COLO668 (cell line): ENCODE results near the gene TMEM52.

Experiments used
- DNase-seq: peaks from one replicate; lab custom pipeline; 2025; ENCODE audit not compliant: unreplicated experiment; lab: John Stamatoyannopoulos, UW

Gene TMEM52

DNA sequence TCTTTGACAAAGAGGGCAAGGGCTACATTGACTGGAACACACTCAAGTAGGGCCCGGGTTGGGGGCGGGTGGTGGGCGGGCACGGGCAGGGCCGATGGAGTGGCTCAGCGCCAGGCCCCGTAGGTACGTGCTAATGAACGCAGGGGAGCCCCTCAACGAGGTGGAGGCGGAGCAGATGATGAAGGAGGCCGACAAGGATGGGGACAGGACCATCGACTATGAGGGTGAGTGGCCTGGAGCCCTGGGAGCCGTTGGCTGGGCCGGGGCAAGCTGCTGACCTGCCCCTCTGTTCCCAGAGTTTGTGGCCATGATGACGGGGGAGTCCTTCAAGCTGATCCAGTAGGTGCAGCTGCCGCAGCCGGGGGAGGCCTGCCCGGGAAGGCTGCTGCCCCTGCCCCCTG is 2.2 kb downstream of the TMEM52 start:
- no peak for DNase-seq

DNA sequence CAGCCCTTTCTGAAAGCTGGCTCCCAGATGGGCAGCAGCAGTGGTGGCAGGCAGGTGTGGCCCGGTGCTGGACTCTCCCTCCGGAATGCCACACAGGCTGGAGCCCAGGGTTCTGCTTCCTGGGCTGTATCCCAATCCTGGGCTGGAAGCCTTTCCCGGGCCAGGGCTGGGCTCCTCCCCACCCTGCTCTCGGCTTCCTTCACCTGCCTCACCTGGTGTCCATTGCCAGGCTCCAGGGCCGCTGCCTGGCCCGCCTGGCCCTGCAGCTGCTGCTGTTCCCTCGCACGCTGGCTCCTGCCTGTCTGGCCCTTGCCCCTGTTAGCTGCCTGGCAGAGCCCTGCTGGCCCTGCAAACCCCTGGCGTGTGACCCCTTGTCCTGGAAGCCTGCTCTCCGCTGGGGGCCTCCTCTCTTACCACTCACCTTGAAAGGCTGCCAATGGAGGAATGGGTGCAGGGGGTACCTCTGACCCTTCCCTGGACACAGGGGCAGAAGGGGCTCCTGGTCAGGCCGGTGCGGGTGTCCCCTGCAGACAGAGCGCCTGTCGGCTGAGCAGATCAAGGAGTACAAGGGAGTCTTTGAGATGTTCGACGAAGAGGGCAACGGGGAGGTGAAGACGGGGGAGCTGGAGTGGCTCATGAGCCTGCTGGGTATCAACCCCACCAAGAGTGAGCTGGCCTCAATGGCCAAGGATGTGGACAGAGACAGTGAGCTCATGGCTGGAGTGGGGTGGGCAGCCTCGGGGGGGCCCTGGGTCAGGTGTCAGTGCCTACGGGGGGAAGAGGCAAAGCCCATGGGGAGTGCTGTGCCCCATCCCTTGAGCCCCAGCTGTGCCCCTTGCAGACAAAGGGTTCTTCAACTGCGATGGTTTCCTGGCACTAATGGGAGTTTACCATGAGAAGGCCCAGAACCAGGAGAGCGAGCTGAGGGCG is 2.9 kb downstream of the TMEM52 start:
- DNase-seq, result peak; percentile 78

- no peak for DNase-seq
Observed at GRCh38 chr1:1914971-1915692, 3.9 kb downstream of the TMEM52 start, which contains the start of gene CALML6. Gene CALML6 (plus strand): TSS chr1:1915260. CDS start chr1:1915281, 21 bp downstream.

DNA sequence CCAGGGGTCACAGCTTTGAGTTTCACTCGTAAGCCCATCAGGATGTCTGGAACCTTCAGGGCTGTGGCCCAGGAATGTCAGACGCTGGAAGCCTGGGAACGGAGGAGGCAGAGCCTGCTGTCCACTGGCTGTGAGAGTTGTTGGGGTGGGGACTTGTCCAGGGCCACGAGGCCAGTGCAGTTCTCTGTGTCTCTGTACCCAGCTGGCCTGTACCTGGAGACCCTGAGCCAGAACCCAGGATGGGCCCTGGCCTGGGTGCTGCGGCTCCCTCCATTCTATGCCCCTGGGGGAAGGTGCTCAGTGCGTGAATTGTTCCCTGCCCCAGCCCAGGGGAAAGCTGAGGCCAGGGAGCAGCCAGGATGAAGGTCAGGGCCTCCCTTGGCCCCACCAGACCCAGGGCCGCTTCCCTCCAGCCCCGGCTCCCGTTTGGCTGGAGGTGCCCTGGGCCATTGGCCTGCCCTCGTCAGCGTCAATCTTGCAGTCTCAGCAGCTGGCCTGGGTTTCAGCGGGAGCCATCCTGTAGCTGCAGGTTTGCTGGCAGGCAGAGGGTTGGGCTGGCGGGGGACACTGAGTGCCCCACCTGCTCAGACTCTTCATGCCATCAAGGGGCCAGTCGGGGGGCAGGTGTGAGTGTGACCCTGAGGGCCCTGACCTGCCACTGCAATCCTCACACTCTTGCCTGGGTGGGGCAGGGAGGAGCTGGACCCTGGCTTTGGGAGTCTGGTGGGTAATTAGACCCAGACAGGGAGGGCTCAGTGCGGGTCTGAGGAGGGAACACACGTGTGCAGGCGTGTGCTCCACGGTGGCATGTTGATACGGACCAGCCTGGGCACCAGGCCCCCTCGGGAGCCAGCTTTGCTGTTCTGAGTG is 4.7 kb downstream of the TMEM52 start:
- DNase-seq, result no peak

DNA sequence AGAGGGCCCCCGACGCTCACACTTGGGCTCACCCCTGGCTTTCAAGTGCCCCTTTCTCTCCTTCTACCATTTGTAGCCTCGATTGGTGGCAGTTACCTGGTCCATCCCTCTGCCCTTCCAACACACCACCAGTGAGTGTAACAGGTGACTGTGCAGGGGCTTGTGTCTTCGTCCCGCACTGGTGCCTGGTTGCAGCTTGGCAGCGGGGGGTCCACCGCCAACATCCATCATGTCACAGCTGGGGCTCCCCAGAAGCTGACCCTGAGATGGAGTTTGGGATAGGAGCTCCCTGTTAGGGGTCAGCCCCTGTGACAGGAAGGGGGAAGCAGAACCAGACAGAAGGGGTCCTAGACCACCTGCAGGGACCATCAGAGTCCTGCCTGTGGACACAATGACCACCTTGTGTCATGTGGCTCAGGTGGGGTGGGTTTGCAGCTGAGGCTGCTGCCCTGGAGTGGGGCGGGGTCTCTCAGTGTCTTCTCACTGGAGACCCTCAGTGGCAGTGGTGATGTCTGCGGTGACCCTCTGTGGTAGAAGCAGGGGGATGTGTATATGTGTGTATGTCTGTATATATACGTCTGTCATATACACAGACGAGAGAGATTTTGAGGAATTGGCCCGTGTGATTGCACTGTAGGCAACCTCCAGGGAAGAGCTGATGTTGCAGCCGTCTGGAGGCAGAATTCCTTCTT is 7.6 kb downstream of the TMEM52 start:
- no peak for DNase-seq

GRCh38 chr1:1910651-1911331 is 8.3 kb downstream of the TMEM52 start:
- no peak for DNase-seq

GRCh38 chr1:1910033-1910465 is 9.0 kb downstream of the TMEM52 start:
- no peak for DNase-seq

- no peak for DNase-seq
Observed at GRCh38 chr1:1908506-1908791, 10.6 kb downstream of the TMEM52 start.

DNA sequence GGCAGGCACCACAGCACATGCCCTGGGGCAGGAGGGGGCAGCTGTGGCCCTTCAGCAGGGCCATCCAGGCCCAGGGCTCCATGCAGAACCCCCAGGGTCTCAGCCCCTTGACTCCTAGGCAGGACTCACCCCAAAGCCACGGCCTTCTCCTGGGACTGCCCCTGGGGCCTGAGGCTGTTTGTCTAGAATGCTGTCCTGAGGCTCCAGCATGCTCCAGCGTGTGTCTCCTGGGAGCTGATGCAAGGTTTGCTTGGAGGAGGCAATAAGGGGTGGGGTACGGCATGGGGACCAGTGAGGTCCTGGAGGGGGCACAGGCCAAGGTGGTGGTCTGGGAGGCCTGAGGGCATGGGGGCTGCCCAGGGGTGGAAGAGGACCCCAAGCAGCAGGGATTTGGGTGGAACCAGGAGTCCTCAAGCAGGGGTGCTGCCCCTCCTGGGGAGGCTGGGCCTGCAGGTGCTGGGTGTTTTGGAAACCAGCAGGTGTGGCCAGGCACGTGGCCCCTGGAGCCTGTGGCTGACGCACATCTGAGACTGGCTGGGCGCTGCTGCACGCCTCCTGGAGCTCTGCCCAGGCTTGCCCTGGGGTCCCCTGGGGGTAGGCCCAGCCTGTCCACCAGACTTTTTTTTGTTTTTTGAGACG is 11.9 kb downstream of the TMEM52 start:
- peak; percentile 94 for DNase-seq

GRCh38 chr1:1906185-1907097 is 12.6 kb downstream of the TMEM52 start:
- DNase-seq, result peak; percentile 89

DNA sequence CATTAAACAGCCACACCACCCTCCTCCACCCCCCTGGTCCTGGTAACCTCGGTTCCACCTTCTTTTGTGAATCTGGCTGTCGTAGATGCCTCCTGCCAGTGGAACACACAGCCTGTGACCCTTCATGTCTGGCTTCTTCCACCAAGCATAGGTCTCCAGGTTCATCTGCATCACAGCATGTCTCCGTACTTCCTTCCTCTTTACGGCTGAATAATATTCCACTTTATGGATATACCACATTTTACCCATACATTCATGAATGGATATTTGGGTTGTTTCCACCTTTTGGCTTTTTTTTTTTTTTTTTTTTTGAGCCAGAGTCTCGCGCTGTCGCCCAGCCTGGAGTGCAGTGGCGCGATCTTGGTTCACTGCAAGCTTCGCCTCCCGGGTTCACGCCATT is 15.9 kb downstream of the TMEM52 start:
- no peak for DNase-seq

- no peak for DNase-seq
Observed at GRCh38 chr1:1901641-1902294, 17.3 kb downstream of the TMEM52 start.

DNA sequence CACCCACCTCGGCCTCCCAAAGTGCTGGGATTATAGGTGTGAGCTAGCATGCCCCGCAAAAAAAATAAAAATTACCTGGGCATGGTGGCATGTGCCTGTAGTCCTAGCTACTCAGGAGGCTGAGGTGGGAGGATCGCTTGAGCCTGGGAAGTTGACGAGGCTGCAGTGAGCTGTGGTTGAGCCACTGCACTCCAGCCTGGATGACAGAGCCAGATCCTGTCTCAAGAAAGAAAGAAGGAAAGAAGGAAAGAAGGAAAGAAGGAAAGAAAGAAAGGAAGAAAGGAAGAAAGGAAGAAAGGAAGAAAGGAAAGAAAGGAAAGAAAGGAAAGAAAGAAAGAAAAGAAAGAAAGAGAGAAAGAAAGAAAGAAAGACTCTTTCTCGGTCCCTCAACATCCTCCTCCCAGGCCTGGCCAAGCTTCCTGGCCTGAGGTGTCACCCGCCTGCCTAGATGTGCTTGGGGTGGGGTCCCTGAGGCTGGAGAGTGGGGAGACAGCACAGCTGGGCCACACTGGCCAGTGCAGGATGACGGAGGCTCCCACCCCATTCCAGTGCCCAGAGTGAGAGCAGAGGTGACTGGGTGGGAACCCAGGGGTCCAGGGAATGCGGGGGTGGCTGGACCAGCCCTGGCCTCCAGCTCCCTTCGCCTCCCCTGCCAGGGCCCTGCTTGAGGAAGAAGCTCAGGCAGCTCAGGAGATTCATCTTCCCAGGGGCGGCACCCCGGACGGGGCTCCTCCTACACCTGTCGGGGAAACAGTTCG is 18.0 kb downstream of the TMEM52 start:
- DNase-seq, result peak; percentile 47

DNA sequence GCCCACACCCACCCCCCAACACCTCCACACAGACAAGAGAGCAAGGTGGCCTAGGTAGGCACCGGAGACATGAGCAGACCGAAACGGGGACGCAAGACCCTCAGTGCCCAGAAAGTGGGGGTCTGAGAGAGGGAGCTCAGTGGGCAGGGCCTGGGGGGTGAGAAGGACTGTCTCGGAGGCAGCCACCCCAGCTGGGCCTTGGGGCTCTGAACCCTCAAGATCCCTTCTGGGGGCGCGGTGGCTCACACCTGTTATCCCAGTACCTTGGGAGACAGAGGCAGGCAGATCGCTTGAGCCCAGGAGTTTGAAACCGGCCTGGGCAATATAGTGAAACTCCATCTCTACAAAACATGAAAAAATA is 19.1 kb downstream of the TMEM52 start:
- DNase-seq, result no peak

DNA sequence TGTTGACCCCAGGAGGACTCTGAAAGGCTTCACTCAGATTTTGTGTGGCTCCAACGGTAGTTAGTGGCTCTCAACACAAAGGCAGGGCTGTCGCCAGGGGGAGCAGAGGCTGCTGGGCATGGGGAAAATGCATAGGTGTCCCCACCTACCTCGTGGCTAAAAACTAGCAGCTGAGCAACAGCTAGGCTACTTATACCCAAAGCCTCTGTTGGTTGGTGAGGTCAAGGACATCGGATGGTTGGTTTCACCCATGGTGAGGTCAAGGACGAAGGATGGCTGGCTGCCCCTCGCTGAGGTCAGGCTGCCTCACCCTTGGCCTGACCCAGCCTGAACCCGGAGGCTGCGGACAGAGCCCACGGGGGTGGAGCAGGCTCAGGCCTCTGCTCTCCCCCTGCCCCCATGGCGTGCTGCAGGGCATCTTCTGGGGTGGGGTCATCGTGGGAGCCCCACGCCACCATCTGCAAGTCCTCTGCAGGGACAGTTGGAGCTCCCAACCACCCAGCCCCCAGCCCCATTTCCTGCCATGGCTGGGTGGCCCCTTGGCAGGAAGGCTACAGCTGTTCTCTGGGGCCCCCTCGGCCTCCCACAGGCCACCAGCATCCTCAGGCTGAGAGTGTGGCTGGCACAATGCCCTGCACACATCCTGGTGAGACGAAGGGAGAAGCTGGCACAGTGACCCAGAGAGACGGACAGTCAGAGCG is 19.7 kb downstream of the TMEM52 start:
- DNase-seq, result peak; percentile 44

GRCh38 chr1:1898246-1898933 is 20.7 kb downstream of the TMEM52 start:
- DNase-seq, result no peak
